ENCODE results near the gene NIPAL4.

DNA sequence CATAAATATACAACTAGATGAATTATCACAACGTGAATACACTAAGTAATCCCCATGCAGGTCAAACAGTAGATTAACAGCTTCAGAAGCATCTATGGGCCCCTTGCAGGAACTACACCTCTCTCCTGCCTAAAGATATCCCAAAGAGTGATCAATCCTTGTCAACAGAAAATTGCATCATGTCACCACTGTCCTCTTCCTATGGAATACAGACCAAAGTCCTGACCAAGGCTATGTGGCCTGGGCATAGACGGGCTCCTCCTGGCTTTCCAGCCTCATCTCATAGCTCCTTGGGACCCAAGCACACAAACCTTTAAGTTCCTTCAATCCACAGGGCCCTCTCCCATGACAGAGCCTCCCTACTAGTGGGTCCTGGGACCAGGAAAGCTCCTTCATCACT, 25.3 kb downstream of the NIPAL4 start:
- TF ChIP-seq EZH2 (IDR thresholded peaks at IDR 0.05; ENCODE audit: low read depth), result no peak
- TF ChIP-seq CTCF (conservative IDR thresholded peaks at IDR 0.05), result no peak

Measured in PC-9 (cell line).